Activated T-cell treated with anti-CD3 and anti-CD28 coated beads, Interleukin-2, amount 50 U/mL, for 24 hours (primary cell): ENCODE data around the gene SDCCAG8.
"Not testable (repeated sequence)": the region's sequence is repeated elsewhere in the genome, so short reads cannot be mapped to it uniquely, and the experiment has no call there.

Experiments used
- DNase-seq: peaks from one replicate; pipeline ENCODE4 v3.0.0-alpha.2; 2020
- H3K27ac Mint-ChIP-seq: 2 replicates; pipeline ENCODE4 v1.8.0; 2020; ENCODE audit warnings: mild to moderate bottlenecking, mixed read lengths
- H3K27me3 Mint-ChIP-seq: 2 replicates; pipeline ENCODE4 v1.8.0; 2020; ENCODE audit warnings: mixed read lengths
- H3K36me3 Mint-ChIP-seq: 2 replicates; pipeline ENCODE4 v1.8.0; 2020; ENCODE audit warnings: low read depth, mixed read lengths
- H3K4me1 Mint-ChIP-seq: 2 replicates; pipeline ENCODE4 v1.8.0; 2020; ENCODE audit warnings: low read depth, mixed read lengths
- H3K4me3 Mint-ChIP-seq: 2 replicates; pipeline ENCODE4 v1.8.0; 2020; ENCODE audit warnings: mild to moderate bottlenecking, moderate library complexity, mixed read lengths
- H3K9me3 Mint-ChIP-seq: 2 replicates; pipeline ENCODE4 v1.8.0; 2020; ENCODE audit warnings: mixed read lengths

SDCCAG8 gene

GRCh38 chr1:243255791-243256512, at the start of gene SDCCAG8:
TSS of gene SDCCAG8 (plus strand) at chr1:243256041. CDS start at chr1:243256174, 133 bp downstream.
- Mint-ChIP-seq H3K9me3 (no peaks in the 10 kb centered on the region), H3K27me3 (no peaks in the 10 kb centered on the region), H3K36me3 (peaks cover 37% of the 10 kb centered on the region), H3K27ac (peak within 1 kb of the TSS; percentile 99), H3K4me1 (peaks cover 50% of the 10 kb centered on the region), H3K4me3 (peak within 1 kb of the TSS; percentile 90)
- peak; percentile 93 for DNase-seq

- not testable (repeated sequence) for DNase-seq
Observed at GRCh38 chr1:243211984-243212383, 43.9 kb upstream of the SDCCAG8 start.

GRCh38 chr1:243213045-243213787, 42.6 kb upstream of the SDCCAG8 start:
- no peak for DNase-seq
- Mint-ChIP-seq H3K27ac (no peak overlapping the region), H3K4me3 (no peak overlapping the region), H3K4me1 (peaks cover 2% of the 10 kb centered on the region), H3K27me3 (no peaks in the 10 kb centered on the region), H3K36me3 (peaks cover 50% of the 10 kb centered on the region), H3K9me3 (no peaks in the 10 kb centered on the region)

More at GRCh38 chr1:243211984-243212383, 43.9 kb upstream of the SDCCAG8 start:
- H3K27me3 Mint-ChIP-seq, H3K4me3 Mint-ChIP-seq, H3K9me3 Mint-ChIP-seq, H3K4me1 Mint-ChIP-seq, H3K27ac Mint-ChIP-seq: not testable (repeated sequence)
- H3K36me3 Mint-ChIP-seq = peaks cover 44% of the 10 kb centered on the region

- not testable (repeated sequence) for H3K4me3 Mint-ChIP-seq, H3K9me3 Mint-ChIP-seq, H3K4me1 Mint-ChIP-seq, H3K27ac Mint-ChIP-seq, H3K27me3 Mint-ChIP-seq, DNase-seq
- H3K36me3 Mint-ChIP-seq = peaks cover 65% of the 10 kb centered on the region
Observed at GRCh38 chr1:243215276-243215875, 40.5 kb upstream of the SDCCAG8 start.

GRCh38 chr1:243216741-243217140, 39.1 kb upstream of the SDCCAG8 start:
- Mint-ChIP-seq H3K4me3 (no peak overlapping the region), H3K27ac (no peak overlapping the region), H3K27me3 (no peaks in the 10 kb centered on the region), H3K9me3 (no peaks in the 10 kb centered on the region), H3K4me1 (peaks cover 2% of the 10 kb centered on the region), H3K36me3 (peaks cover 79% of the 10 kb centered on the region)
- DNase-seq = no peak

GRCh38 chr1:243217349-243217748, 38.5 kb upstream of the SDCCAG8 start:
- Mint-ChIP-seq H3K27ac (no peak overlapping the region), H3K4me3 (no peak overlapping the region), H3K9me3 (no peaks in the 10 kb centered on the region), H3K36me3 (peaks cover 80% of the 10 kb centered on the region), H3K4me1 (peaks cover 2% of the 10 kb centered on the region), H3K27me3 (no peaks in the 10 kb centered on the region)
- DNase-seq = no peak

GRCh38 chr1:243218059-243218458, 37.8 kb upstream of the SDCCAG8 start:
- Mint-ChIP-seq H3K27me3 (no peaks in the 10 kb centered on the region), H3K36me3 (peaks cover 85% of the 10 kb centered on the region), H3K4me3 (no peak overlapping the region), H3K27ac (no peak overlapping the region), H3K9me3 (no peaks in the 10 kb centered on the region), H3K4me1 (peaks cover 2% of the 10 kb centered on the region)
- no peak for DNase-seq

GRCh38 chr1:243227622-243228021, 28.2 kb upstream of the SDCCAG8 start:
- H3K9me3 Mint-ChIP-seq = peaks cover 23% of the 10 kb centered on the region
- H3K27me3 Mint-ChIP-seq = no peaks in the 10 kb centered on the region
- H3K27ac Mint-ChIP-seq = no peak overlapping the region
- no peak overlapping the region for H3K4me3 Mint-ChIP-seq
- H3K36me3 Mint-ChIP-seq = peaks cover 68% of the 10 kb centered on the region
- no peak for DNase-seq
- peaks cover 11% of the 10 kb centered on the region for H3K4me1 Mint-ChIP-seq

- Mint-ChIP-seq H3K27me3 (no peaks in the 10 kb centered on the region), H3K4me1 (peaks cover 11% of the 10 kb centered on the region), H3K27ac (no peak overlapping the region), H3K9me3 (peaks cover 30% of the 10 kb centered on the region), H3K36me3 (peaks cover 64% of the 10 kb centered on the region), H3K4me3 (no peak overlapping the region)
- no peak for DNase-seq
Observed at GRCh38 chr1:243229526-243229925, 26.3 kb upstream of the SDCCAG8 start.

GRCh38 chr1:243230914-243231313, 24.9 kb upstream of the SDCCAG8 start:
- Mint-ChIP-seq H3K4me1 (peaks cover 13% of the 10 kb centered on the region), H3K36me3 (peaks cover 67% of the 10 kb centered on the region), H3K27ac (no peak overlapping the region), H3K9me3 (peaks cover 36% of the 10 kb centered on the region), H3K4me3 (no peak overlapping the region), H3K27me3 (no peaks in the 10 kb centered on the region)
- no peak for DNase-seq

- DNase-seq = no peak
- Mint-ChIP-seq H3K36me3 (peaks cover 79% of the 10 kb centered on the region), H3K27me3 (no peaks in the 10 kb centered on the region), H3K9me3 (peaks cover 35% of the 10 kb centered on the region), H3K4me3 (no peak overlapping the region), H3K4me1 (peaks cover 15% of the 10 kb centered on the region), H3K27ac (no peak overlapping the region)
Observed at GRCh38 chr1:243233908-243234307, 21.9 kb upstream of the SDCCAG8 start.

- peaks cover 26% of the 10 kb centered on the region for H3K9me3 Mint-ChIP-seq
- H3K36me3 Mint-ChIP-seq = peaks cover 74% of the 10 kb centered on the region
- peaks cover 8% of the 10 kb centered on the region for H3K4me1 Mint-ChIP-seq
- H3K27ac Mint-ChIP-seq = no peak overlapping the region
- DNase-seq = no peak
- no peaks in the 10 kb centered on the region for H3K27me3 Mint-ChIP-seq
- H3K4me3 Mint-ChIP-seq = no peak overlapping the region
Observed at GRCh38 chr1:243234978-243235647, 20.7 kb upstream of the SDCCAG8 start.

- no peaks in the 10 kb centered on the region for H3K27me3 Mint-ChIP-seq
Observed at GRCh38 chr1:243236604-243237252, 19.1 kb upstream of the SDCCAG8 start.

GRCh38 chr1:243244432-243244841, 11.4 kb upstream of the SDCCAG8 start:
- Mint-ChIP-seq H3K27me3 (no peaks in the 10 kb centered on the region), H3K4me1 (peaks cover 26% of the 10 kb centered on the region), H3K36me3 (peaks cover 37% of the 10 kb centered on the region), H3K9me3 (peaks cover 2% of the 10 kb centered on the region), H3K4me3 (no peak overlapping the region), H3K27ac (no peak overlapping the region)
- DNase-seq = no peak

More at GRCh38 chr1:243236604-243237252, 19.1 kb upstream of the SDCCAG8 start:
- Mint-ChIP-seq H3K4me3 (no peak overlapping the region), H3K4me1 (peaks cover 10% of the 10 kb centered on the region), H3K27ac (no peak overlapping the region), H3K9me3 (peaks cover 18% of the 10 kb centered on the region), H3K36me3 (peaks cover 72% of the 10 kb centered on the region)
- DNase-seq = no peak
